ENCODE measurements around the gene PVALEF. TPM values are rescaled to one million over a fixed set of nuclear protein-coding genes. Genes with fewer than 3 reads are reported as not detected.

Gene PVALEF
- polyA plus RNA-seq, 4 donors = 0.31 TPM; not detected in 3

GRCh38 chr17:81183807-81184206, 18.5 kb downstream of the PVALEF start:
- peaks cover 0 to 9% (median 0%) of the 10 kb centered on the region in 3 donors for H3K4me1 ChIP-seq (ENCODE audit: control insufficient read depth in 3 of 3, insufficient read depth in 2 of 3, low read depth in 1 of 3, low read length in 2 of 3)
- WGBS, 3 donors = 87 to 91% (median 91%) methylated on average over 11 of the region's 11 CpGs
- H3K36me3 ChIP-seq (ENCODE audit: control insufficient read depth in 3 of 3, insufficient read depth in 2 of 3, low read depth in 1 of 3, low read length in 3 of 3) = peaks cover 0 to 3% (median 0%) of the 10 kb centered on the region in 3 donors
- DNase-seq = no peak
- H3K4me3 ChIP-seq (ENCODE audit: low read depth in 1 of 3, low read length in 3 of 3) = no peak overlapping the region
- no peak for FAIRE-seq
- H3K27me3 ChIP-seq (ENCODE audit: control insufficient read depth in 3 of 3, insufficient read depth in 3 of 3, low read length in 3 of 3) = peaks cover 0 to 2% (median 0%) of the 10 kb centered on the region in 3 donors
- H3K9me3 ChIP-seq (ENCODE audit: control insufficient read depth in 2 of 2, insufficient read depth in 1 of 2, low read depth in 1 of 2, low read length in 1 of 2) = peaks cover 0 to 4% of the 10 kb centered on the region in 2 donors
- no peak overlapping the region for H3K27ac ChIP-seq (ENCODE audit: low read depth in 1 of 3, low read length in 2 of 3)

- DNase-seq (no peak), FAIRE-seq (no peak)
- Histone ChIP-seq H3K27ac (ENCODE audit: low read depth in 1 of 3, low read length in 2 of 3) (no peak overlapping the region), H3K4me1 (ENCODE audit: control insufficient read depth in 3 of 3, insufficient read depth in 2 of 3, low read depth in 1 of 3, low read length in 2 of 3) (peaks cover 0 to 2% (median 0%) of the 10 kb centered on the region in 3 donors), H3K9me3 (ENCODE audit: control insufficient read depth in 2 of 2, insufficient read depth in 1 of 2, low read depth in 1 of 2, low read length in 1 of 2) (peaks cover 0 to 4% of the 10 kb centered on the region in 2 donors), H3K4me3 (ENCODE audit: low read depth in 1 of 3, low read length in 3 of 3) (no peak overlapping the region), H3K36me3 (ENCODE audit: control insufficient read depth in 3 of 3, insufficient read depth in 2 of 3, low read depth in 1 of 3, low read length in 3 of 3) (peaks cover 0 to 10% (median 0%) of the 10 kb centered on the region in 3 donors), H3K27me3 (ENCODE audit: control insufficient read depth in 3 of 3, insufficient read depth in 3 of 3, low read length in 3 of 3) (peaks cover 0 to 2% (median 0%) of the 10 kb centered on the region in 3 donors)
- 19 to 39% (median 25%) methylated on average over 13 to 15 of the region's 15 CpGs for WGBS, 3 donors
These were observed 19.2 kb downstream of the PVALEF start for GRCh38 chr17:81184555-81184954.

GRCh38 chr17:81186203-81186602, 20.9 kb downstream of the PVALEF start:
- DNase-seq (no peak), FAIRE-seq (no peak)
- Histone ChIP-seq H3K9me3 (ENCODE audit: control insufficient read depth in 2 of 2, insufficient read depth in 1 of 2, low read depth in 1 of 2, low read length in 1 of 2) (peaks cover 0 to 4% of the 10 kb centered on the region in 2 donors), H3K27me3 (ENCODE audit: control insufficient read depth in 3 of 3, insufficient read depth in 3 of 3, low read length in 3 of 3) (peaks cover 0 to 2% (median 0%) of the 10 kb centered on the region in 3 donors), H3K4me1 (ENCODE audit: control insufficient read depth in 3 of 3, insufficient read depth in 2 of 3, low read depth in 1 of 3, low read length in 2 of 3) (no peaks in the 10 kb centered on the region), H3K36me3 (ENCODE audit: control insufficient read depth in 3 of 3, insufficient read depth in 2 of 3, low read depth in 1 of 3, low read length in 3 of 3) (peaks cover 0 to 25% (median 0%) of the 10 kb centered on the region in 3 donors), H3K27ac (ENCODE audit: low read depth in 1 of 3, low read length in 2 of 3) (no peak overlapping the region), H3K4me3 (ENCODE audit: low read depth in 1 of 3, low read length in 3 of 3) (no peak overlapping the region)
- WGBS, 3 donors = 62 to 81% (median 81%) methylated on average over 6 to 7 of the region's 7 CpGs

- WGBS, 3 donors = 92% methylated on average over 11 of the region's 11 CpGs
- Histone ChIP-seq H3K9me3 (ENCODE audit: control insufficient read depth in 2 of 2, insufficient read depth in 1 of 2, low read depth in 1 of 2, low read length in 1 of 2) (peaks cover 0 to 4% of the 10 kb centered on the region in 2 donors), H3K27me3 (ENCODE audit: control insufficient read depth in 3 of 3, insufficient read depth in 3 of 3, low read length in 3 of 3) (peaks cover 0 to 2% (median 0%) of the 10 kb centered on the region in 3 donors), H3K27ac (ENCODE audit: low read depth in 1 of 3, low read length in 2 of 3) (no peak overlapping the region), H3K4me3 (ENCODE audit: low read depth in 1 of 3, low read length in 3 of 3) (no peak overlapping the region), H3K36me3 (ENCODE audit: control insufficient read depth in 3 of 3, insufficient read depth in 2 of 3, low read depth in 1 of 3, low read length in 3 of 3) (peaks cover 0 to 33% (median 0%) of the 10 kb centered on the region in 3 donors), H3K4me1 (ENCODE audit: control insufficient read depth in 3 of 3, insufficient read depth in 2 of 3, low read depth in 1 of 3, low read length in 2 of 3) (no peaks in the 10 kb centered on the region)
- DNase-seq = no peak
- FAIRE-seq = no peak
These were observed 21.8 kb downstream of the PVALEF start for GRCh38 chr17:81187120-81187519.

GRCh38 chr17:81187586-81188490, 22.5 kb downstream of the PVALEF start:
- Histone ChIP-seq H3K9me3 (ENCODE audit: control insufficient read depth in 2 of 2, insufficient read depth in 1 of 2, low read depth in 1 of 2, low read length in 1 of 2) (peaks cover 0 to 4% of the 10 kb centered on the region in 2 donors), H3K36me3 (ENCODE audit: control insufficient read depth in 3 of 3, insufficient read depth in 2 of 3, low read depth in 1 of 3, low read length in 3 of 3) (peaks cover 0 to 36% (median 0%) of the 10 kb centered on the region in 3 donors), H3K4me1 (ENCODE audit: control insufficient read depth in 3 of 3, insufficient read depth in 2 of 3, low read depth in 1 of 3, low read length in 2 of 3) (no peaks in the 10 kb centered on the region), H3K27ac (ENCODE audit: low read depth in 1 of 3, low read length in 2 of 3) (no peak overlapping the region), H3K27me3 (ENCODE audit: control insufficient read depth in 3 of 3, insufficient read depth in 3 of 3, low read length in 3 of 3) (peaks cover 0 to 2% (median 0%) of the 10 kb centered on the region in 3 donors), H3K4me3 (ENCODE audit: low read depth in 1 of 3, low read length in 3 of 3) (no peak overlapping the region)
- FAIRE-seq (no peak), DNase-seq (no peak)
- 89 to 90% (median 90%) methylated on average over 25 to 26 of the region's 26 CpGs for whole genome bisulfite sequencing, 3 donors

GRCh38 chr17:81188491-81188840, 23.2 kb downstream of the PVALEF start:
- DNase-seq = no peak
- Histone ChIP-seq H3K27me3 (ENCODE audit: control insufficient read depth in 3 of 3, insufficient read depth in 3 of 3, low read length in 3 of 3) (peaks cover 0 to 2% (median 0%) of the 10 kb centered on the region in 3 donors), H3K36me3 (ENCODE audit: control insufficient read depth in 3 of 3, insufficient read depth in 2 of 3, low read depth in 1 of 3, low read length in 3 of 3) (peaks cover 0 to 41% (median 0%) of the 10 kb centered on the region in 3 donors), H3K4me1 (ENCODE audit: control insufficient read depth in 3 of 3, insufficient read depth in 2 of 3, low read depth in 1 of 3, low read length in 2 of 3) (no peaks in the 10 kb centered on the region), H3K27ac (ENCODE audit: low read depth in 1 of 3, low read length in 2 of 3) (no peak overlapping the region), H3K4me3 (ENCODE audit: low read depth in 1 of 3, low read length in 3 of 3) (no peak overlapping the region), H3K9me3 (ENCODE audit: control insufficient read depth in 2 of 2, insufficient read depth in 1 of 2, low read depth in 1 of 2, low read length in 1 of 2) (peaks cover 0 to 4% of the 10 kb centered on the region in 2 donors)
- 93 to 95% (median 94%) methylated on average over 12 of the region's 12 CpGs for WGBS, 3 donors
- no peak for FAIRE-seq

- DNase-seq = no peak
- whole genome bisulfite sequencing, 3 donors = 89 to 93% (median 92%) methylated on average over 7 of the region's 7 CpGs
These were observed 23.7 kb downstream of the PVALEF start for GRCh38 chr17:81189016-81189415.

GRCh38 chr17:81189670-81190530, 24.6 kb downstream of the PVALEF start:
- WGBS, 3 donors = 81 to 88% (median 86%) methylated on average over 25 to 27 of the region's 27 CpGs
- peaks cover 0 to 48% (median 0%) of the 10 kb centered on the region in 3 donors for H3K36me3 ChIP-seq (ENCODE audit: control insufficient read depth in 3 of 3, insufficient read depth in 2 of 3, low read depth in 1 of 3, low read length in 3 of 3)
- H3K9me3 ChIP-seq (ENCODE audit: control insufficient read depth in 2 of 2, insufficient read depth in 1 of 2, low read depth in 1 of 2, low read length in 1 of 2) = no peaks in the 10 kb centered on the region
- FAIRE-seq (no peak), DNase-seq (no peak)
- no peaks in the 10 kb centered on the region for H3K27me3 ChIP-seq (ENCODE audit: control insufficient read depth in 3 of 3, insufficient read depth in 3 of 3, low read length in 3 of 3)
- no peaks in the 10 kb centered on the region for H3K4me1 ChIP-seq (ENCODE audit: control insufficient read depth in 3 of 3, insufficient read depth in 2 of 3, low read depth in 1 of 3, low read length in 2 of 3)
- H3K27ac ChIP-seq (ENCODE audit: low read depth in 1 of 3, low read length in 2 of 3) = no peak overlapping the region
- H3K4me3 ChIP-seq (ENCODE audit: low read depth in 1 of 3, low read length in 3 of 3) = no peak overlapping the region

More at GRCh38 chr17:81189016-81189415, 23.7 kb downstream of the PVALEF start:
- Histone ChIP-seq H3K27ac (ENCODE audit: low read depth in 1 of 3, low read length in 2 of 3) (no peak overlapping the region), H3K36me3 (ENCODE audit: control insufficient read depth in 3 of 3, insufficient read depth in 2 of 3, low read depth in 1 of 3, low read length in 3 of 3) (peaks cover 0 to 41% (median 0%) of the 10 kb centered on the region in 3 donors), H3K27me3 (ENCODE audit: control insufficient read depth in 3 of 3, insufficient read depth in 3 of 3, low read length in 3 of 3) (peaks cover 0 to 2% (median 0%) of the 10 kb centered on the region in 3 donors), H3K9me3 (ENCODE audit: control insufficient read depth in 2 of 2, insufficient read depth in 1 of 2, low read depth in 1 of 2, low read length in 1 of 2) (no peaks in the 10 kb centered on the region), H3K4me3 (ENCODE audit: low read depth in 1 of 3, low read length in 3 of 3) (no peak overlapping the region), H3K4me1 (ENCODE audit: control insufficient read depth in 3 of 3, insufficient read depth in 2 of 3, low read depth in 1 of 3, low read length in 2 of 3) (no peaks in the 10 kb centered on the region)
- FAIRE-seq = no peak
